A549 (cell line): ENCODE measurements around the gene FANCB. TPM values are rescaled to one million over a fixed set of nuclear protein-coding genes. Genes with fewer than 3 reads are reported as not detected.

Experiments used
- ATAC-seq, 2 experiments: fragments of 200-7000 bp in 1 of 2; fragments of >200 bp in 1 of 2; cut with Nextera tagmentation in 1 of 2; cut with Tn5 transposase in 1 of 2; 3 replicates each; pipeline versions ENCODE4 v1.8.0 to v1.9.1; 2018 to 2020; ENCODE audit warnings: mild to moderate bottlenecking in 1 of 2, moderate library complexity in 1 of 2
- CTCF ChIA-PET: fragments of 300-600 bp; sonication (Branson Sonifier 250); formaldehyde crosslinking; extraction: SDS; loops from one replicate; lab custom pipeline; 2021; ENCODE audit warnings: antibody characterized with exemption, inconsistent platforms; lab: Yijun Ruan, JAX
- POLR2A ChIA-PET: fragments of 350-600 bp; formaldehyde crosslinking; extraction: SDS; loops from one replicate; lab custom pipeline; 2021; ENCODE audit warnings: antibody characterized with exemption, inconsistent platforms; lab: Yijun Ruan, JAX
- DNase-seq, 2 experiments: peaks; one replicate each; pipeline versions ENCODE4 v3.0.0 to v3.0.0-alpha.2; 2011 to 2016; ENCODE audit warnings: low read depth in 1 of 2, low spot score in 1 of 2
- FAIRE-seq: peaks from 2 replicates; lab custom pipeline; 2011; peaks lifted over from hg19 to GRCh38; lab: Jason Lieb, UNC
- H3K27ac ChIP-seq, 2 experiments: fragments of >200 bp; sonication (Bioruptor Twin); formaldehyde crosslinking; 3 replicates each; pipeline ENCODE4 v1.5.1; 2016 to 2017
- H3K4me1 ChIP-seq: fragments of >200 bp; sonication (Bioruptor Twin); formaldehyde crosslinking; 3 replicates; pipeline ENCODE4 v1.6.1; 2016
- H3K4me2 ChIP-seq: fragments of >200 bp; sonication (Bioruptor Twin); formaldehyde crosslinking; 3 replicates; pipeline ENCODE4 v1.6.1; 2016
- H3K4me3 ChIP-seq: fragments of >200 bp; sonication (Bioruptor Twin); formaldehyde crosslinking; 3 replicates; pipeline ENCODE4 v1.5.1; 2016
- H3K9me3 ChIP-seq: fragments of >200 bp; sonication (Bioruptor Twin); formaldehyde crosslinking; 3 replicates; pipeline ENCODE4 v1.6.1; 2016
- CBX2 ChIP-seq: fragments of 200-600 bp; sonication (generic); IDR thresholded peaks from 2 replicates; pipeline ENCODE4 v1.6.1; 2016; ENCODE audit warnings: low read depth, mild to moderate bottlenecking, borderline replicate concordance
- CBX8 ChIP-seq: fragments of 200-600 bp; sonication (generic); IDR thresholded peaks from 2 replicates; pipeline ENCODE4 v1.6.1; 2016
- CHD2 ChIP-seq: fragments of 150-350 bp; IDR thresholded peaks from 2 replicates; pipeline ENCODE4 v1.6.1; 2014; ENCODE audit warnings: low read length; ENCODE audit not compliant: partially characterized antibody
- EHF ChIP-seq: fragments of 250-450 bp; sonication (Bioruptor Pico); IDR thresholded peaks from 2 replicates; pipeline ENCODE4 v1.5.0; 2020; ENCODE audit warnings: mild to moderate bottlenecking
- FOSB ChIP-seq: fragments of 250-450 bp; sonication (Bioruptor Pico); IDR thresholded peaks from 2 replicates; pipeline ENCODE4 v1.5.0; 2020; ENCODE audit warnings: mild to moderate bottlenecking, moderate library complexity
- FOXS1 ChIP-seq: fragments of 250-450 bp; sonication (Bioruptor Pico); IDR thresholded peaks from 2 replicates; pipeline ENCODE4 v1.5.0; 2020; ENCODE audit warnings: mild to moderate bottlenecking, moderate library complexity
- GATA3 ChIP-seq: IDR thresholded peaks from 2 replicates; pipeline ENCODE4 v1.6.1; 2012; ENCODE audit warnings: borderline replicate concordance
- HDAC2 ChIP-seq: fragments of 200-600 bp; sonication (generic); IDR thresholded peaks from 2 replicates; pipeline ENCODE4 v1.6.1; 2016
- JUN ChIP-seq, 2 experiments: fragments of >200 bp; sonication (Bioruptor Twin); formaldehyde crosslinking; IDR thresholded peaks; 2 replicates in 1 of 2; 3 replicates in 1 of 2; pipeline ENCODE4 v1.6.1; 2016 to 2017
- JUNB ChIP-seq: fragments of >200 bp; sonication (Bioruptor Twin); formaldehyde crosslinking; IDR thresholded peaks from 2 replicates; pipeline ENCODE4 v1.6.1; 2016
- MAFK ChIP-seq: fragments of 450-650 bp; IDR thresholded peaks from 2 replicates; pipeline ENCODE4 v1.6.1; 2014; ENCODE audit not compliant: partially characterized antibody
- NFE2L2 ChIP-seq: fragments of 150-350 bp; conservative IDR thresholded peaks from 2 replicates; pipeline ENCODE4 v1.6.1; 2014; ENCODE audit warnings: low read length
- NPAS2 ChIP-seq: fragments of 250-450 bp; sonication (Bioruptor Pico); IDR thresholded peaks from 2 replicates; pipeline ENCODE4 v1.8.0; 2022; ENCODE audit warnings: mild to moderate bottlenecking, moderate library complexity, borderline replicate concordance
- RCOR1 ChIP-seq: fragments of 150-350 bp; IDR thresholded peaks from 2 replicates; pipeline ENCODE4 v1.6.1; 2014; ENCODE audit warnings: antibody characterized with exemption, low read length, low read depth
- SMC3 ChIP-seq: fragments of >200 bp; sonication (Bioruptor Twin); formaldehyde crosslinking; IDR thresholded peaks from 3 replicates; pipeline ENCODE4 v1.6.1; 2018; ENCODE audit warnings: inconsistent platforms
- TP53 ChIP-seq: fragments of 250-450 bp; sonication (Bioruptor Pico); IDR thresholded peaks from 2 replicates; pipeline ENCODE4 v1.5.0; 2021; ENCODE audit warnings: mild to moderate bottlenecking, moderate library complexity
- WGBS: methylation state at CpG from one replicate; pipeline ENCODE4 v1.1.6; 2017; ENCODE audit errors: missing lambda C conversion rate; 5-methylcytosine and 5-hydroxymethylcytosine counted together
- polyA plus RNA-seq, 4 experiments: library from polyadenylated mRNA; depleted of rRNA in 3 of 4; stranded (reverse); fragments of >200 nt; fragmentation: RNase III in 1 of 4; extraction: RNeasy Plus Mini Kit Qiagen cat#74134 plus additional on column Dnase treatment in 1 of 4; gene quantifications; 2 replicates in 3 of 4; 3 replicates in 1 of 4; pipeline ENCODE4 v1.2.3, GENCODE V29; 2011 to 2017
- TF ChIP-seq, protein P1 (sequence below): fragments of 250-450 bp; sonication (Bioruptor Pico); IDR thresholded peaks from 2 replicates; pipeline ENCODE4 v1.5.0; 2021; ENCODE audit warnings: mild to moderate bottlenecking, moderate library complexity, borderline replicate concordance
- TF ChIP-seq, protein P2 (sequence below): IDR thresholded peaks from 2 replicates; pipeline ENCODE4 v1.6.1; 2012

The FANCB gene
- polyA plus RNA-seq, 2 of the 4 experiments (the other 2 are of a cell fraction) = 5.3 to 7.8 TPM

DNA sequence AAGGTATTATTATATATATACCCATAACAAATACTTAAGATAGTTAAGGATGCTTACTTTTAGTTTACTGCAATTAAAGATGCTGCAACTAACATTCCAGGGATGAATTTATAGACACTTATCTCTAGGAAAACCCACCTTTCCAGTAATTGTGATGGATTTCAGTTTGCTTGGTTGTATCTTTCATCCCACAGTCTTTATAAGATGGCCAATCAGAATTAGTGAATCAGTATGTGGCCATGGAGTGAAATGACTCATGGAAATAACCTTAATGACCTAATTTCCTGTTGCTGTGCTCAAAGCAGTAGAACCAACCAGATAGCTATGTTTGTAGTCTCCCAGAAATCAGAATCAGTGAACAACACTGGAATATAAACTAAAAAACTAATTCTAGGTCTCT is 26.7 kb upstream of the FANCB start:
- no peak for ATAC-seq
- H3K4me2 ChIP-seq = no peak overlapping the region
- ChIA-PET POLR2A (no interaction called here), CTCF (interaction anchor here (0.5 to 1.0 kb wide), 2 partner anchors 13 to 697 kb away, joined by 3 read pairs; no protein-coding TSS in a partner anchor)
- H3K9me3 ChIP-seq = no peaks in the 10 kb centered on the region
- DNase-seq = peak; percentile 1 to 22
- no peaks in the 10 kb centered on the region for H3K4me1 ChIP-seq
- TF ChIP-seq CHD2 = no peak
- TF ChIP-seq, protein P1, sequence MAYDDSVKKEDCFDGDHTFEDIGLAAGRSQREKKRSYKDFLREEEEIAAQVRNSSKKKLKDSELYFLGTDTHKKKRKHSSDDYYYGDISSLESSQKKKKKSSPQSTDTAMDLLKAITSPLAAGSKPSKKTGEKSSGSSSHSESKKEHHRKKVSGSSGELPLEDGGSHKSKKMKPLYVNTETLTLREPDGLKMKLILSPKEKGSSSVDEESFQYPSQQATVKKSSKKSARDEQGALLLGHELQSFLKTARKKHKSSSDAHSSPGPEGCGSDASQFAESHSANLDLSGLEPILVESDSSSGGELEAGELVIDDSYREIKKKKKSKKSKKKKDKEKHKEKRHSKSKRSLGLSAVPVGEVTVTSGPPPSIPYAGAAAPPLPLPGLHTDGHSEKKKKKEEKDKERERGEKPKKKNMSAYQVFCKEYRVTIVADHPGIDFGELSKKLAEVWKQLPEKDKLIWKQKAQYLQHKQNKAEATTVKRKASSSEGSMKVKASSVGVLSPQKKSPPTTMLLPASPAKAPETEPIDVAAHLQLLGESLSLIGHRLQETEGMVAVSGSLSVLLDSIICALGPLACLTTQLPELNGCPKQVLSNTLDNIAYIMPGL = no peak
- TF ChIP-seq EHF (CRISPR knock-in tag) = no peak
- TF ChIP-seq NFE2L2 = no peak
- no peak for FAIRE-seq
- no peak overlapping the region for H3K4me3 ChIP-seq
- H3K27ac ChIP-seq = no peak overlapping the region

DNA sequence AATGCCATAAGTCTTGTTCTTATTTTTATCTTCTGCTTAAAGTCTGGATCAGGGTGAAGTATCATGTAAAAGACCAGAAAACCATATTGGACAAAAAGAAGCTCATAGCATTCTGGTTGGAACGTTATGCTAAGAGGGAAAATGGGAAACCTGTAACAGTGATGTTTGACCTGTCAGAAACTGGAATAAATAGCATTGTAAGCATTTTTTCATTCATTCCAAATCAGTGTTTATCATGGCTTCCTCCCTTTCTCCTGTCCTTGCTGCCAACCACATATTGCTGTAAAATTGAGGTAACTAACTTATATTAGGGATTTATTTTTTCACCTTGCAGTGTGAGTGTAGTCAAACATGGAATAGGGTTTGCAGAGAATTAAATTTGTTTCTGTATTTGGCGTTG is 24.2 kb upstream of the FANCB start:
- FAIRE-seq = no peak
- no peaks in the 10 kb centered on the region for H3K9me3 ChIP-seq
- CTCF ChIA-PET = no interaction called here
- WGBS = 87% methylated on average over 2 of the region's 2 CpGs
- no peak for ATAC-seq
- no peak overlapping the region for H3K4me3 ChIP-seq
- no peak overlapping the region for H3K27ac ChIP-seq
- DNase-seq = no peak
- no peaks in the 10 kb centered on the region for H3K4me1 ChIP-seq
- no peak overlapping the region for H3K4me2 ChIP-seq
- POLR2A ChIA-PET = no interaction called here
- TF ChIP-seq, protein P1 = no peak
- TF ChIP-seq MAFK = peak; percentile 70
- TF ChIP-seq, all 56 proteins: peak for 1

DNA sequence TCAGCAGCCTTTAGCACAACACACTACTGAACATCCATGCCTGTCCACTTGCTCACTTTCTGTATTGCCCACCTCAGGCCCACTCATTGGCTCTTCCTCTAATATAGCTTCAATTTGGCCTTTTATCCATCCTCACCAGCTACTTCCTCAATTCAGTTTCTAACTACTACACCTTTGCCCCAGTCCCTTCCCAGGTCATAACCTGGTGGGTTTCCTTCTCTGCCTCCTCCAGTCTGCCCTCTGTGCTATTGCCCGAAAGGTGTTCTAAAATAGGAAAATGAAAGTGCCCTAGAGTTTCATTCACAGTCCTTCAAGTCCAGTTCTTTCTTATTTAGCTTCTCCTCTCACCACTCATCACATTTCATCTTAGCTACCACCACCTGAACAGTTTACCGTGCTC is 23.4 kb upstream of the FANCB start:
- no peaks in the 10 kb centered on the region for H3K4me1 ChIP-seq
- DNase-seq = no peak
- WGBS = 91% methylated on average over 2 of the region's 2 CpGs
- no peak overlapping the region for H3K4me2 ChIP-seq
- no peak overlapping the region for H3K27ac ChIP-seq
- no peak for TF ChIP-seq CBX2
- TF ChIP-seq HDAC2 = no peak
- TF ChIP-seq FOXS1 (CRISPR knock-in tag) = no peak
- TF ChIP-seq JUNB = no peak
- no peak for TF ChIP-seq TP53 (CRISPR knock-in tag)
- TF ChIP-seq, protein P2, sequence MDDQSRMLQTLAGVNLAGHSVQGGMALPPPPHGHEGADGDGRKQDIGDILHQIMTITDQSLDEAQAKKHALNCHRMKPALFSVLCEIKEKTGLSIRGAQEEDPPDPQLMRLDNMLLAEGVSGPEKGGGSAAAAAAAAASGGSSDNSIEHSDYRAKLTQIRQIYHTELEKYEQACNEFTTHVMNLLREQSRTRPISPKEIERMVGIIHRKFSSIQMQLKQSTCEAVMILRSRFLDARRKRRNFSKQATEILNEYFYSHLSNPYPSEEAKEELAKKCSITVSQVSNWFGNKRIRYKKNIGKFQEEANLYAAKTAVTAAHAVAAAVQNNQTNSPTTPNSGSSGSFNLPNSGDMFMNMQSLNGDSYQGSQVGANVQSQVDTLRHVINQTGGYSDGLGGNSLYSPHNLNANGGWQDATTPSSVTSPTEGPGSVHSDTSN = no peak
- no peak for TF ChIP-seq SMC3
- TF ChIP-seq FOSB (CRISPR knock-in tag) = no peak
- TF ChIP-seq RCOR1 = no peak
- TF ChIP-seq GATA3 = no peak
- TF ChIP-seq CBX8 = no peak
- no peak for TF ChIP-seq NPAS2 (CRISPR knock-in tag)
- TF ChIP-seq JUN (IDR thresholded peaks at IDR 0.05) = no peak
- no peak for FAIRE-seq
- ChIA-PET CTCF (no interaction called here), POLR2A (no interaction called here)
- no peak overlapping the region for H3K4me3 ChIP-seq
- H3K9me3 ChIP-seq = no peaks in the 10 kb centered on the region
- ATAC-seq = no peak
